Activated CD4-positive, alpha-beta T cell treated with anti-CD3 and anti-CD28 coated beads, Interleukin-2, amount 10 ng/mL, durations not matched to agents 7 days and 5 days (primary cell): Measurements from ENCODE around the gene SNX15. TPM values are rescaled to one million over a fixed set of nuclear protein-coding genes. Genes with fewer than 3 reads are reported as not detected.

Experiments
- microRNA-seq: library from miRNA; unstranded; fragments of <30 nt; microRNA quantifications from one replicate; pipeline ENCODE4 v1.2.0, GENCODE V29; 2021; ENCODE audit warnings: borderline microRNAs expressed, borderline replicate concordance
- total RNA-seq, 2 experiments: library from RNA; stranded (reverse); gene quantifications; one replicate each; pipeline ENCODE4 v1.2.3, GENCODE V29; 2021

The SNX15 gene
- total RNA-seq, 2 experiments from 2014 or later, result 28.3 to 34.8 TPM

Small RNAs within 50 kb of the gene (microRNA-seq; reads per million reads assigned to microRNA genes)
- 1.3 reads per million for gene MIR6879

Other genes with a start within 250 kb of the SNX15 start
- 100 to 1,000 TPM; 435 to 456 TPM for gene SF1, start 248.9 kb upstream of the SNX15 start, total RNA-seq
- gene MAP4K2, start 224.2 kb upstream of the SNX15 start, total RNA-seq, result 10 to 100 TPM; 86.6 to 91.2 TPM
- 10 to 100 TPM; 35.1 to 38.7 TPM for gene MEN1, start 216.9 kb upstream of the SNX15 start, total RNA-seq
- 1 to 10 TPM in 1 of 2 experiments, under 1 TPM in 1; 0.42 to 1.3 TPM for gene CDC42BPG, start 182.8 kb upstream of the SNX15 start, total RNA-seq
- 100 to 1,000 TPM; 131 to 149 TPM for gene EHD1, start 148.8 kb upstream of the SNX15 start, total RNA-seq
- gene ATG2A, start 110.2 kb upstream of the SNX15 start, total RNA-seq, result 10 to 100 TPM; 23.0 to 25.7 TPM
- 10 to 100 TPM; 12.0 to 13.7 TPM for gene PPP2R5B, start 102.8 kb upstream of the SNX15 start, total RNA-seq
- not detected for gene GPHA2, start 91.5 kb upstream of the SNX15 start, total RNA-seq
- under 1 TPM; 0.20 to 0.54 TPM for gene MAJIN, start 55.3 kb upstream of the SNX15 start, total RNA-seq
- gene BATF2, start 30.5 kb upstream of the SNX15 start, total RNA-seq, result under 1 TPM in 1 of 2 experiments, not detected in 1; 0.10 TPM
- 10 to 100 TPM; 62.4 to 65.3 TPM for gene ARL2, start 13.3 kb upstream of the SNX15 start, total RNA-seq
- gene SAC3D1, start 13.8 kb downstream of the SNX15 start, total RNA-seq, result 10 to 100 TPM; 35.9 to 40.5 TPM
- 1 to 10 TPM; 6.3 to 7.3 TPM for gene NAALADL1, start 31.1 kb downstream of the SNX15 start, total RNA-seq
- gene CDCA5, start 56.6 kb downstream of the SNX15 start, total RNA-seq, result 100 to 1,000 TPM; 105 to 109 TPM
- gene ZFPL1, start 56.8 kb downstream of the SNX15 start, total RNA-seq, result 10 to 100 TPM; 27.2 to 29.8 TPM
- 100 to 1,000 TPM; 146 to 148 TPM for gene VPS51, start 68.8 kb downstream of the SNX15 start, total RNA-seq
- 10 to 100 TPM; 26.1 to 27.7 TPM for gene TM7SF2, start 84.4 kb downstream of the SNX15 start, total RNA-seq
- 1 to 10 TPM; 8.6 to 9.9 TPM for gene ZNHIT2, start 90.3 kb downstream of the SNX15 start, total RNA-seq
- gene FAU, start 94.7 kb downstream of the SNX15 start, total RNA-seq, result 1,000 to 10,000 TPM; 1,051 to 1,116 TPM
- 10 to 100 TPM; 49.5 to 55.4 TPM for gene MRPL49, start 94.9 kb downstream of the SNX15 start, total RNA-seq
- 10 to 100 TPM; 40.5 to 42.2 TPM for gene SYVN1, start 107.1 kb downstream of the SNX15 start, total RNA-seq
- gene SPDYC, start 142.8 kb downstream of the SNX15 start, total RNA-seq, result not detected
- gene CAPN1, start 154.5 kb downstream of the SNX15 start, total RNA-seq, result 100 to 1,000 TPM; 192 to 207 TPM
- 10 to 100 TPM; 47.7 to 55.2 TPM for gene POLA2, start 234.5 kb downstream of the SNX15 start, total RNA-seq